Measurements from ENCODE around the gene BCAT1.
A peak's percentile ranks its signal among the peaks of the same experiment; 100 is the strongest.
"Not testable (repeated sequence)": the region's sequence is repeated elsewhere in the genome, so short reads cannot be mapped to it uniquely, and the experiment has no call there.

Gene BCAT1

GRCh38 chr12:24853094-24853493 is 95.8 kb downstream of the BCAT1 start:
- FAIRE-seq = no peak

GRCh38 chr12:24852420-24852819 is 96.5 kb downstream of the BCAT1 start:
- DNase-seq (ENCODE audit: insufficient read length, low spot score) (no peak), FAIRE-seq (no peak)
- peak; percentile 34 for TF ChIP-seq CTCF (IDR thresholded peaks at IDR 0.05; ENCODE audit: insufficient read depth, missing control alignments)

More at GRCh38 chr12:24853094-24853493, 95.8 kb downstream of the BCAT1 start:
- no peak for DNase-seq (ENCODE audit: insufficient read length, low spot score)
- TF ChIP-seq CTCF (IDR thresholded peaks at IDR 0.05; ENCODE audit: insufficient read depth, missing control alignments) = no peak

GRCh38 chr12:24851883-24852282 is 97.0 kb downstream of the BCAT1 start:
- FAIRE-seq = not testable (repeated sequence)

GRCh38 chr12:24851341-24851740 is 97.6 kb downstream of the BCAT1 start:
- DNase-seq (ENCODE audit: insufficient read length, low spot score) = no peak
- FAIRE-seq = no peak
- no peak for TF ChIP-seq CTCF (IDR thresholded peaks at IDR 0.05; ENCODE audit: insufficient read depth, missing control alignments)

More at GRCh38 chr12:24851883-24852282, 97.0 kb downstream of the BCAT1 start:
- not testable (repeated sequence) for DNase-seq (ENCODE audit: insufficient read length, low spot score)

GRCh38 chr12:24850496-24850895 is 98.4 kb downstream of the BCAT1 start:
- DNase-seq (ENCODE audit: insufficient read length, low spot score) (no peak), FAIRE-seq (no peak)
- no peak for TF ChIP-seq CTCF (IDR thresholded peaks at IDR 0.05; ENCODE audit: insufficient read depth, missing control alignments)

GRCh38 chr12:24848941-24849477 is 99.9 kb downstream of the BCAT1 start:
- no peak for DNase-seq (ENCODE audit: insufficient read length, low spot score)
- FAIRE-seq = no peak
- no peak for TF ChIP-seq CTCF (IDR thresholded peaks at IDR 0.05; ENCODE audit: insufficient read depth, missing control alignments)

GRCh38 chr12:24846689-24847088 is 102.2 kb downstream of the BCAT1 start:
- FAIRE-seq = no peak
- no peak for DNase-seq (ENCODE audit: insufficient read length, low spot score)
- TF ChIP-seq CTCF (IDR thresholded peaks at IDR 0.05; ENCODE audit: insufficient read depth, missing control alignments) = no peak

GRCh38 chr12:24845615-24846014 is 103.3 kb downstream of the BCAT1 start:
- no peak for TF ChIP-seq CTCF (IDR thresholded peaks at IDR 0.05; ENCODE audit: insufficient read depth, missing control alignments)
- FAIRE-seq = no peak

More at GRCh38 chr12:24845615-24846014, 103.3 kb downstream of the BCAT1 start:
- DNase-seq (ENCODE audit: insufficient read length, low spot score) = no peak

All from D721Med (cell line).